ENCODE data around the gene CPED1. TPM values are rescaled to one million over a fixed set of nuclear protein-coding genes. Genes with fewer than 3 reads are reported as not detected.

The CPED1 gene
- total RNA-seq, 2 experiments from 2014 or later: not detected

GRCh38 chr7:121015560-121015959 lies 27.0 kb downstream of the CPED1 start:
- no peaks in the 10 kb centered on the region for H3K9me2 ChIP-seq (ENCODE audit: insufficient read depth, low read length)
- H3K4me2 ChIP-seq (ENCODE audit: low read length): no peak overlapping the region
- DNase-seq (ENCODE audit: low spot score): no peak
- intact Hi-C loops (cut with micrococcal nuclease; ENCODE audit: unreplicated experiment): no loop called here
- TF ChIP-seq CTCF (conservative IDR thresholded peaks at IDR 0.05; ENCODE audit: low read length) (no peak), EZH2phosphoT487 (IDR thresholded peaks at IDR 0.05; ENCODE audit: borderline replicate concordance, low read depth, low read length) (no peak)
- no peak overlapping the region for H3K4me3 ChIP-seq (ENCODE audit: low read depth, low read length, poor library complexity, severe bottlenecking)
- H3K79me2 ChIP-seq (ENCODE audit: insufficient read depth, low read depth, low read length): no peaks in the 10 kb centered on the region
- H4K20me1 ChIP-seq (ENCODE audit: insufficient read depth, low read length): no peaks in the 10 kb centered on the region
- H3K27ac ChIP-seq (ENCODE audit: low read depth, low read length, poor library complexity, severe bottlenecking): no peak overlapping the region
- ChIA-PET POLR2A (interaction anchor here (0.9 kb wide), 1 partner anchor 117 kb away, joined by 3 read pairs; no protein-coding TSS in a partner anchor), CTCF (ENCODE audit: unreplicated experiment) (no interaction called here)
- H3K36me3 ChIP-seq (ENCODE audit: insufficient read depth, low read length): no peaks in the 10 kb centered on the region
- H2AFZ ChIP-seq (ENCODE audit: low read length): no peak overlapping the region
- H3K9me3 ChIP-seq (ENCODE audit: low read length): no peaks in the 10 kb centered on the region
- no peaks in the 10 kb centered on the region for H3K4me1 ChIP-seq (ENCODE audit: insufficient read depth, low read length, poor library complexity, severe bottlenecking)
- BruUV-seq (replicated peaks): no TSS peak

- Histone ChIP-seq H3K4me3 (ENCODE audit: low read depth, low read length, poor library complexity, severe bottlenecking) (no peak overlapping the region), H3K9me2 (ENCODE audit: insufficient read depth, low read length) (no peaks in the 10 kb centered on the region), H3K4me1 (ENCODE audit: insufficient read depth, low read length, poor library complexity, severe bottlenecking) (no peaks in the 10 kb centered on the region), H2AFZ (ENCODE audit: low read length) (no peak overlapping the region), H3K9me3 (ENCODE audit: low read length) (no peaks in the 10 kb centered on the region), H3K27ac (ENCODE audit: low read depth, low read length, poor library complexity, severe bottlenecking) (no peak overlapping the region), H3K79me2 (ENCODE audit: insufficient read depth, low read depth, low read length) (no peaks in the 10 kb centered on the region), H3K36me3 (ENCODE audit: insufficient read depth, low read length) (no peaks in the 10 kb centered on the region), H3K4me2 (ENCODE audit: low read length) (no peak overlapping the region), H4K20me1 (ENCODE audit: insufficient read depth, low read length) (no peaks in the 10 kb centered on the region)
- TF ChIP-seq CTCF (conservative IDR thresholded peaks at IDR 0.05; ENCODE audit: low read length): no peak
- TF ChIP-seq EZH2phosphoT487 (IDR thresholded peaks at IDR 0.05; ENCODE audit: borderline replicate concordance, low read depth, low read length): no peak
- ChIA-PET CTCF (ENCODE audit: unreplicated experiment) (no interaction called here), POLR2A (interaction anchor here (0.6 kb wide), 2 partner anchors 115 to 581 kb away, joined by 3 read pairs; no protein-coding TSS in a partner anchor)
- DNase-seq (ENCODE audit: low spot score): no peak
- no TSS peak for BruUV-seq (replicated peaks)
- intact Hi-C loops (cut with micrococcal nuclease; ENCODE audit: unreplicated experiment): no loop called here
Measured at GRCh38 chr7:121016966-121017365, 28.5 kb downstream of the CPED1 start.

DNA sequence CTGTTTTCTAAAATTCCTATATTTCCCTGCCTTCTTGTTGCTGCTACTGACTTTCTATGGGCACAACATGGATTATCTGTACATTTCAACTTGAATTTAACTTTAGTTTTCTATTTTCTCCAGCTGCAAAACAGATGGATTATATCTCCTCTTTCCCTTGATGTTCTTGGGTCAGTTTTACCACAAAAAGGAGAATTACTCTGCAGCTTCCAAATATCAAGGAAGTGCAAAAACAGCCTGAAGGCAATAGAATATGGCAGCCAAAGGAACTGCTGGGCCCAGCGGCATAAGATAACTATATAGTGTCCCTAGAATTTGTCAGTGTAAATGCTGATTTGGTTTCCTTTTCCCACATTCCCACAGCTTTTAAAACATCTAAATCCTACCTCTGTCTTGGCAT lies 29.1 kb downstream of the CPED1 start:
- Histone ChIP-seq H3K9me3 (ENCODE audit: low read length) (no peaks in the 10 kb centered on the region), H3K4me3 (ENCODE audit: low read depth, low read length, poor library complexity, severe bottlenecking) (no peak overlapping the region), H3K36me3 (ENCODE audit: insufficient read depth, low read length) (no peaks in the 10 kb centered on the region), H3K9me2 (ENCODE audit: insufficient read depth, low read length) (no peaks in the 10 kb centered on the region), H3K4me2 (ENCODE audit: low read length) (no peak overlapping the region), H3K27ac (ENCODE audit: low read depth, low read length, poor library complexity, severe bottlenecking) (no peak overlapping the region), H4K20me1 (ENCODE audit: insufficient read depth, low read length) (no peaks in the 10 kb centered on the region), H2AFZ (ENCODE audit: low read length) (no peak overlapping the region), H3K79me2 (ENCODE audit: insufficient read depth, low read depth, low read length) (no peaks in the 10 kb centered on the region), H3K4me1 (ENCODE audit: insufficient read depth, low read length, poor library complexity, severe bottlenecking) (no peaks in the 10 kb centered on the region)
- ChIA-PET POLR2A (interaction anchor here (0.6 to 0.7 kb wide), 2 partner anchors 116 to 620 kb away, joined by 3 to 4 read pairs; no protein-coding TSS in a partner anchor), CTCF (ENCODE audit: unreplicated experiment) (no interaction called here)
- no peak for DNase-seq (ENCODE audit: low spot score)
- no TSS peak for BruUV-seq (replicated peaks)
- TF ChIP-seq EZH2phosphoT487 (IDR thresholded peaks at IDR 0.05; ENCODE audit: borderline replicate concordance, low read depth, low read length) (no peak), CTCF (conservative IDR thresholded peaks at IDR 0.05; ENCODE audit: low read length) (no peak)
- intact Hi-C loops (cut with micrococcal nuclease; ENCODE audit: unreplicated experiment): no loop called here

All from OCI-LY7 (cell line).